Pancreas (tissue), 10 donors: Measurements from ENCODE around the gene MEGF11. TPM values are rescaled to one million over a fixed set of nuclear protein-coding genes. Genes with fewer than 3 reads are reported as not detected.

ENCODE experiments used
- ATAC-seq, 4 donors: fragments of 200-7000 bp; cut with Tn5 transposase; one replicate each; pipeline versions ENCODE4 v1.8.0 to v1.9.1; 2020; ENCODE audit warnings: mild to moderate bottlenecking in 4 of 4, moderate library complexity in 4 of 4
- DNase-seq, 6 donors: peaks; one replicate each; pipeline ENCODE4 v3.0.0-alpha.2; 2020
- FAIRE-seq: peaks from 2 replicates; lab custom pipeline; 2012; peaks lifted over from hg19 to GRCh38; lab: Jason Lieb, UNC
- H3K27ac ChIP-seq, 4 donors: fragments of 200-600 bp; sonication (generic); 1 replicate in 3 of 4; 2 replicates in 1 of 4; pipeline versions ENCODE4 v1.5.0 to v1.8.0; 2020
- H3K27me3 ChIP-seq, 4 donors: fragments of 200-600 bp; one replicate each; pipeline ENCODE4 v1.8.0; 2021
- H3K36me3 ChIP-seq, 3 donors: fragments of 200-600 bp; sonication (generic) in 1 of 3; one replicate each; pipeline versions ENCODE4 v1.5.0 to v1.8.0; 2020 to 2021
- H3K4me1 ChIP-seq, 3 donors: fragments of 200-600 bp; one replicate each; pipeline ENCODE4 v1.8.0; 2021
- H3K4me3 ChIP-seq, 4 donors: fragments of 200-600 bp; sonication (generic) in 2 of 4; one replicate each; pipeline versions ENCODE4 v1.5.0 to v1.8.0; 2020 to 2021
- H3K9me3 ChIP-seq, 4 donors: fragments of 200-600 bp; one replicate each; pipeline ENCODE4 v1.8.0; 2021
- CTCF ChIP-seq, 4 donors: fragments of 200-600 bp; sonication (generic) in 3 of 4; IDR thresholded peaks; one replicate each; pipeline versions ENCODE4 v1.5.0 to v1.8.0; 2021; ENCODE audit warnings: antibody characterized with exemption in 4 of 4
- WGBS, 2 donors: extraction: QIAGEN DNeasy Blood & Tissue Kit; methylation state at CpG; one replicate each; pipeline ENCODE4 v1.1.7; 2013; 5-methylcytosine and 5-hydroxymethylcytosine counted together
- intact Hi-C, 3 donors: fragments of 100-400 bp; cut with DNase I; formaldehyde crosslinking; loops; one replicate each; pipeline versions ENCODE4 v1.11.1 to v1.14.2; 2022
- polyA plus RNA-seq, 2 donors: library from polyadenylated mRNA; stranded (reverse); fragments of 200-250 nt; gene quantifications; one replicate each; pipeline ENCODE4 v1.2.3, GENCODE V29; 2013
- total RNA-seq, 6 donors: library from RNA; stranded (reverse); fragmentation: NEBNext Ultra II Directional in 4 of 6; extraction: Animal tissue kit (Norgen Biotek cat#: 25700) in 4 of 6; gene quantifications; one replicate each; pipeline versions ENCODE4 v1.2.1 to v1.2.4, GENCODE V29; 2021 to 2023
- donor health status: healthy with polysubstance abuse.
- donor health status: DM: no; HTN: no; CAD: no; lungs with moderate emphysema.
- donor health status: DM: no; HTN: no; CAD: no.
- donor health status: control.
- donor health status: control.
- donor health status: Bipolar disorder and iron deficiency.
- donor health status: DM: yes; HTN: yes; CAD: no.
- donor health status: DM: no; HTN: no; CAD: no.
- donor health status: DM: no; HTN: no; CAD: no.
- donor health status: DM: yes; HTN: yes; CAD: no.

Gene MEGF11
- total and polyA plus RNA-seq, 8 donors: 0.19 to 0.87 (median 0.37) TPM

GRCh38 chr15:65926459-65926858 is 327.1 kb downstream of the MEGF11 start:
- DNase-seq (no peak), ATAC-seq (no peak), FAIRE-seq (no peak)
- H3K27ac ChIP-seq: no peak overlapping the region
- no peaks in the 10 kb centered on the region for H3K9me3 ChIP-seq
- no peak for TF ChIP-seq CTCF (IDR thresholded peaks at IDR 0.05)
- no peak overlapping the region for H3K4me3 ChIP-seq
- intact Hi-C loops: no loop called here
- no peaks in the 10 kb centered on the region for H3K27me3 ChIP-seq
- H3K4me1 ChIP-seq: no peaks in the 10 kb centered on the region
- 96 to 98% methylated on average over 1 of the region's 1 CpG for WGBS, 2 donors
- H3K36me3 ChIP-seq: no peaks in the 10 kb centered on the region

GRCh38 chr15:65925338-65925737 is 328.2 kb downstream of the MEGF11 start:
- Histone ChIP-seq H3K36me3 (no peaks in the 10 kb centered on the region), H3K27me3 (no peaks in the 10 kb centered on the region), H3K27ac (no peak overlapping the region), H3K4me3 (no peak overlapping the region), H3K4me1 (no peaks in the 10 kb centered on the region), H3K9me3 (no peaks in the 10 kb centered on the region)
- 67 to 75% methylated on average over 1 of the region's 1 CpG for WGBS, 2 donors
- peak in 2 of 4 donors; percentile 13 to 14 for ATAC-seq
- FAIRE-seq: no peak
- DNase-seq: no peak
- intact Hi-C loops: no loop called here
- no peak for TF ChIP-seq CTCF (IDR thresholded peaks at IDR 0.05)

- 90 to 100% methylated on average over 3 of the region's 3 CpGs for WGBS, 2 donors
- TF ChIP-seq CTCF (IDR thresholded peaks at IDR 0.05): no peak
- intact Hi-C loops: no loop called here
- Histone ChIP-seq H3K4me3 (no peak overlapping the region), H3K9me3 (no peaks in the 10 kb centered on the region), H3K27ac (no peak overlapping the region), H3K36me3 (no peaks in the 10 kb centered on the region), H3K4me1 (no peaks in the 10 kb centered on the region), H3K27me3 (no peaks in the 10 kb centered on the region)
- ATAC-seq: no peak
- no peak for FAIRE-seq
- DNase-seq: no peak
These were observed 329.5 kb downstream of the MEGF11 start for GRCh38 chr15:65924004-65924403.

- DNase-seq: no peak
- no peak for FAIRE-seq
- TF ChIP-seq CTCF (IDR thresholded peaks at IDR 0.05): no peak
- Histone ChIP-seq H3K4me1 (no peaks in the 10 kb centered on the region), H3K27ac (no peak overlapping the region), H3K4me3 (no peak overlapping the region), H3K36me3 (no peaks in the 10 kb centered on the region), H3K9me3 (no peaks in the 10 kb centered on the region), H3K27me3 (no peaks in the 10 kb centered on the region)
- intact Hi-C loops: no loop called here
- no peak for ATAC-seq
- 72 to 85% methylated on average over 5 of the region's 5 CpGs for WGBS, 2 donors
These were observed 330.3 kb downstream of the MEGF11 start for GRCh38 chr15:65923264-65923663.

- H3K27me3 ChIP-seq: no peaks in the 10 kb centered on the region
- H3K4me3 ChIP-seq: no peak overlapping the region
- no peak for TF ChIP-seq CTCF (IDR thresholded peaks at IDR 0.05)
- no peaks in the 10 kb centered on the region for H3K36me3 ChIP-seq
- WGBS, 2 donors: 88 to 96% methylated on average over 7 of the region's 7 CpGs
- no peaks in the 10 kb centered on the region for H3K9me3 ChIP-seq
- no peak overlapping the region for H3K27ac ChIP-seq
- ATAC-seq (no peak), DNase-seq (no peak), FAIRE-seq (no peak)
- intact Hi-C loops: no loop called here
- no peaks in the 10 kb centered on the region for H3K4me1 ChIP-seq
These were observed 330.9 kb downstream of the MEGF11 start for GRCh38 chr15:65922621-65923020.
